ENCODE data around the gene MBP. TPM values are rescaled to one million over a fixed set of nuclear protein-coding genes. Genes with fewer than 3 reads are reported as not detected.

MBP gene
- total RNA-seq, 2 experiments from 2014 or later = 86.5 to 87.0 TPM

DNA sequence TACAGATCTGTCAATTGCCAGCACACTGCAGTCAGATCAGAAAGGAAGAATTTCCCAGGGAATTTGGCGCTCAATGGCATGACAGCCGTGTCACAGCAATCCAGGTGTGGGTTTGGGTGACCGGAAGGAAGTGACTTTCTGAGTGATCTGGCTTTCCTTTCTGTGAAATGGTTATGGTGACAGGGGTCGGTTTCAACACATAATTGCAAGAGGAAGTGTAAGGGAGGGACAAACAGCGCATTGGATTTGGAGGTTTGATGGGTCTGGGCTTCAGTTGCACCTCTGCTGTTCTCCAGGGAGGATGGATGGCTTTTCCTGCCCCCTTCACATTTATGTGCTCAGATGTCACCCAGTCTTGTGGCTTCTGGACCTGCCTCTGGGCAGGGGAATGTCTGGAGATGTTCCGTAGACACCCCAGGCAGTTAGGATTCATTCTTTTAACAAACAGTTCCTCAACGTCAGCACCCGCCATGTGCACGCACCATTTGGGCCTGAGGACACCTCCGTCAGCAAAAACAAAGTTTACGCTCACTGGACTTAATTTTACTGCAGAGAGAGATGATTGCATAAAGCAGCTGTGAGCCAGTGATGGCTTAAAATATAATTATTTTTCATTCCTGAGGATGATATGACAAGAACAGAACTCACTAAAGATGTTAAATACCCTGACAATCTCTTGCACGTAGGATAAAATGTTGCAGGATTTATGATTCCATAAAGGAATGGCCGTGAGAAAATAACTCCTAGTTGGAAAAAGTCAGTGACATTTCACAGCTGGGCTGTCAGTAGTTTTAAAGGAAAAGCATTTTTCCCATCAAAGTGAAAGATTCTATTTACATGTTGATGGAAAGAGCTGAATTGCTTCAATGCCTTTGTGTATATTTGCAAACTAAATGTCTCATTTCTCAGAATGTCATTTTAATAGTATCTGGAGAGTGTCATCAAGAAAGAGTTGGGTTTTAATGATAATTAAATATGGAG is 36.9 kb downstream of the MBP start:
- Mint-ChIP-seq H3K27ac (peak overlapping the region; percentile 77), H3K4me1 (ENCODE audit: low read depth) (peaks cover 84% of the 10 kb centered on the region), H3K27me3 (ENCODE audit: low read depth) (no peaks in the 10 kb centered on the region), H3K36me3 (ENCODE audit: low read depth) (peaks cover 77% of the 10 kb centered on the region), H3K4me3 (peak overlapping the region; percentile 19), H3K9me3 (ENCODE audit: insufficient read depth) (no peaks in the 10 kb centered on the region)
- DNase-seq (no peak), ATAC-seq (no peak)
- POLR2A ChIA-PET = interaction anchor here (0.7 kb wide), 1 partner anchor 33 kb away, joined by 3 read pairs; no protein-coding TSS in a partner anchor
- CTCF ChIA-PET = interaction anchor here (0.8 to 3.4 kb wide), 6 partner anchors 9 to 116 kb away, joined by 3 to 14 read pairs (median 6); no protein-coding TSS in a partner anchor

- Mint-ChIP-seq H3K36me3 (ENCODE audit: low read depth) (peaks cover 73% of the 10 kb centered on the region), H3K4me3 (no peak overlapping the region), H3K27ac (peak overlapping the region; percentile 43), H3K9me3 (ENCODE audit: insufficient read depth) (no peaks in the 10 kb centered on the region), H3K4me1 (ENCODE audit: low read depth) (peaks cover 71% of the 10 kb centered on the region), H3K27me3 (ENCODE audit: low read depth) (no peaks in the 10 kb centered on the region)
- ATAC-seq = no peak
- ChIA-PET POLR2A (interaction anchor here (1.3 kb wide), 1 partner anchor 9 kb away, joined by 11 read pairs; no protein-coding TSS in a partner anchor), CTCF (interaction anchor here (1.4 kb wide), 1 partner anchor 25 kb away, joined by 6 read pairs; no protein-coding TSS in a partner anchor)
- DNase-seq = no peak
Observed at GRCh38 chr18:77093586-77093985, 39.0 kb downstream of the MBP start.

DNA sequence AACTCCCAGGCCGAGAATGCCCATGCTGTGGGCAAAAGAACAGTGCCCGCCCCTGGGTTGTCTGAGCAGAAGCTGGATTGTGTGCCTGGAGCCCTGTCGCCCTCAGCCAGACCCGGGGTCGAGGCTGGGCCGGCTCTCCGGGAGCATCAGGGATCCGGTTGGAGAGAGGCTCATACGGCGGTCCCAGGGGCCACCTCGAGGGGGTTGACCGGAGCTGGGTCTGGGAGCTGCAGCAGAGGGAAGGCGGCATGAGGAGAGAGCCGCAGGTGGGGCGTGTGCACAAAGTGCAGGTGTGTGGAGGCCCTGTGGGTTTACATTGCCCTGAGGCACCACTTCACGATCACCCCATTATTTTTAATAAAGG is 39.5 kb downstream of the MBP start:
- Mint-ChIP-seq H3K4me3 (no peak overlapping the region), H3K27me3 (ENCODE audit: low read depth) (no peaks in the 10 kb centered on the region), H3K27ac (peak overlapping the region; percentile 26), H3K4me1 (ENCODE audit: low read depth) (peaks cover 66% of the 10 kb centered on the region), H3K36me3 (ENCODE audit: low read depth) (peaks cover 72% of the 10 kb centered on the region), H3K9me3 (ENCODE audit: insufficient read depth) (no peaks in the 10 kb centered on the region)
- DNase-seq (no peak), ATAC-seq (no peak)
- ChIA-PET POLR2A (interaction anchor here (1.3 kb wide), 1 partner anchor 8 kb away, joined by 11 read pairs; no protein-coding TSS in a partner anchor), CTCF (no interaction called here)

GRCh38 chr18:77092104-77093066 is 40.2 kb downstream of the MBP start:
- ChIA-PET CTCF (no interaction called here), POLR2A (interaction anchor here (1.3 kb wide), 1 partner anchor 8 kb away, joined by 11 read pairs; no protein-coding TSS in a partner anchor)
- ATAC-seq = no peak
- Mint-ChIP-seq H3K9me3 (ENCODE audit: insufficient read depth) (no peaks in the 10 kb centered on the region), H3K4me1 (ENCODE audit: low read depth) (peaks cover 59% of the 10 kb centered on the region), H3K36me3 (ENCODE audit: low read depth) (peaks cover 66% of the 10 kb centered on the region), H3K27ac (peak overlapping the region; percentile 68), H3K4me3 (peak overlapping the region; percentile 6), H3K27me3 (ENCODE audit: low read depth) (no peaks in the 10 kb centered on the region)
- DNase-seq = no peak

- peak overlapping the region; percentile 9 for H3K27ac Mint-ChIP-seq
- H3K36me3 Mint-ChIP-seq (ENCODE audit: low read depth) = peaks cover 68% of the 10 kb centered on the region
- no peaks in the 10 kb centered on the region for H3K9me3 Mint-ChIP-seq (ENCODE audit: insufficient read depth)
- ATAC-seq (no peak), DNase-seq (no peak)
- CTCF ChIA-PET = no interaction called here
- H3K4me1 Mint-ChIP-seq (ENCODE audit: low read depth) = peaks cover 54% of the 10 kb centered on the region
- H3K4me3 Mint-ChIP-seq = no peak overlapping the region
- no peaks in the 10 kb centered on the region for H3K27me3 Mint-ChIP-seq (ENCODE audit: low read depth)
- POLR2A ChIA-PET = no interaction called here
Observed at GRCh38 chr18:77091366-77091765, 41.2 kb downstream of the MBP start.

GRCh38 chr18:77090546-77091174 is 41.9 kb downstream of the MBP start:
- Mint-ChIP-seq H3K36me3 (ENCODE audit: low read depth) (peaks cover 67% of the 10 kb centered on the region), H3K27me3 (ENCODE audit: low read depth) (no peaks in the 10 kb centered on the region), H3K9me3 (ENCODE audit: insufficient read depth) (no peaks in the 10 kb centered on the region), H3K4me1 (ENCODE audit: low read depth) (peaks cover 54% of the 10 kb centered on the region), H3K4me3 (no peak overlapping the region), H3K27ac (peak overlapping the region; percentile 24)
- ATAC-seq (no peak), DNase-seq (no peak)
- ChIA-PET CTCF (no interaction called here), POLR2A (no interaction called here)

DNA sequence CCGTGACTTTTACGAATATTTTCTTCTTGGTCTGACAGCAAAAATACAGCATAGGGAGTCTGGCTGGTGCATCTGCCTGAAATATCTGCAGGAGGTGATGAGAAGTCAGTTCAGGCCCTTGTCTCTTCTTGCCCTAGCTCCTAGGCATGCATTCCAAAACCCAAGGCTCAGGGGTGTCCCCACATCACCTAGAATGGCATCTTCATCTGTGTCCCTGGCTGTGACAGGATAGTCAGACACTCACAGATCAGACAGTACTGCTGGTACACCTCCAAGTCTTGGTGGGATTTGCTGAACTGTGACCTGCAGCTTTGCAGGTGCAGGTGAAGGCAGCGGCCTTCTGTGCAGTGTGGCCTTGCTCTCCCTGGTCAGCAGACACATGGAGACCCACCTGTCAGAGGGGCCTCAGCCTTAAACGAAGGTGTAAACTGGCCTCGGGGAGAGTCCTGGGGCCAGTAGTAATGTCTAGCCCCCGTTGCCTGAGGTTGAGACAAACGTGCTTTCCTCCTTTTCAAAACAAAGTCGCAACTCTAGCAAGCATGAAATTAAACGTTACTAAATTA is 42.8 kb downstream of the MBP start:
- Mint-ChIP-seq H3K36me3 (ENCODE audit: low read depth) (peaks cover 63% of the 10 kb centered on the region), H3K27ac (peak overlapping the region; percentile 44), H3K4me3 (no peak overlapping the region), H3K4me1 (ENCODE audit: low read depth) (peaks cover 52% of the 10 kb centered on the region), H3K27me3 (ENCODE audit: low read depth) (no peaks in the 10 kb centered on the region), H3K9me3 (ENCODE audit: insufficient read depth) (no peaks in the 10 kb centered on the region)
- ChIA-PET CTCF (no interaction called here), POLR2A (no interaction called here)
- DNase-seq = no peak
- ATAC-seq = no peak

GRCh38 chr18:77088963-77089722 is 43.4 kb downstream of the MBP start:
- ChIA-PET CTCF (no interaction called here), POLR2A (no interaction called here)
- H3K9me3 Mint-ChIP-seq (ENCODE audit: insufficient read depth) = no peaks in the 10 kb centered on the region
- peaks cover 52% of the 10 kb centered on the region for H3K4me1 Mint-ChIP-seq (ENCODE audit: low read depth)
- no peak overlapping the region for H3K4me3 Mint-ChIP-seq
- H3K36me3 Mint-ChIP-seq (ENCODE audit: low read depth) = peaks cover 63% of the 10 kb centered on the region
- ATAC-seq (no peak), DNase-seq (no peak)
- H3K27me3 Mint-ChIP-seq (ENCODE audit: low read depth) = no peaks in the 10 kb centered on the region
- H3K27ac Mint-ChIP-seq = peak overlapping the region; percentile 74

DNA sequence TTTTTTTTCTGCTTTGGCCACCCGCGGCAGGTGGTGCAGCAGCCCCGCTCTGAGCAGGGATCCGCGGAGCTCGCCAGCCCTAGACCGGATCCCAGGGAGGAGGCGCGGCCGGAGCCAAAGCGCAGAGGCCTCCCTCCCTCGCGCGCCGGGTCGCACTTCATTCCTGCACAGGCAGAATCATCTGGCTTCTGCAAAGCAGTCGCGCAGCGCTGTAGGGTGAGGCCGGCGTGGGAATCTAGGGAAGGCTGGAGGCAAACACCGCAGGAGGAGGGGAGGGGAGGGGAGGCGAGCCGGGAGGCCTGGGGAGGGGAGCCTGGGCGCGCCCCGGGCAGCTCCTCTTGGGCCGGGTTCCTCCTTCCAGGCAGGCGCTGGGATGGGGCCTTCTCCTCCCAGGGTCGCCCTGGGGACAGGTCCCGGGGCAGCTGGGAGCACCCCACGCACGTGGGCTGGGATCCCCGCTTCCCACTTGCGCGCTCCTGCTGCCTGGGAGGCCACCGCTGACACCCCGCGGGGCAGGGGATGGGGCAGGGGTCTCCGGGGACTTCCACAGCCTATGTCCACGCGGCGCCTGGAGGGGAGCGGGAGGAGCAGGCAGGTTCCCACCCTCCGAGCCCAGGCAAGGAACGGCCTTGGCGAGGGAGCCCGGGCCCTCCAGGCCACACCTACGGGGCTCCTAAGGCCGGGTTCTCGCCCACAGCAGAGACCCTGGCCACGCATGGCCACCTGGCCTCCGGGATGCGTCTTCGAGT is 45.0 kb downstream of the MBP start:
- CTCF ChIA-PET = no interaction called here
- no peak overlapping the region for H3K4me3 Mint-ChIP-seq
- H3K27ac Mint-ChIP-seq = no peak overlapping the region
- ATAC-seq (no peak), DNase-seq (no peak)
- POLR2A ChIA-PET = no interaction called here
- H3K4me1 Mint-ChIP-seq (ENCODE audit: low read depth) = peaks cover 56% of the 10 kb centered on the region
- peaks cover 67% of the 10 kb centered on the region for H3K36me3 Mint-ChIP-seq (ENCODE audit: low read depth)
- no peaks in the 10 kb centered on the region for H3K27me3 Mint-ChIP-seq (ENCODE audit: low read depth)
- H3K9me3 Mint-ChIP-seq (ENCODE audit: insufficient read depth) = no peaks in the 10 kb centered on the region

DNA sequence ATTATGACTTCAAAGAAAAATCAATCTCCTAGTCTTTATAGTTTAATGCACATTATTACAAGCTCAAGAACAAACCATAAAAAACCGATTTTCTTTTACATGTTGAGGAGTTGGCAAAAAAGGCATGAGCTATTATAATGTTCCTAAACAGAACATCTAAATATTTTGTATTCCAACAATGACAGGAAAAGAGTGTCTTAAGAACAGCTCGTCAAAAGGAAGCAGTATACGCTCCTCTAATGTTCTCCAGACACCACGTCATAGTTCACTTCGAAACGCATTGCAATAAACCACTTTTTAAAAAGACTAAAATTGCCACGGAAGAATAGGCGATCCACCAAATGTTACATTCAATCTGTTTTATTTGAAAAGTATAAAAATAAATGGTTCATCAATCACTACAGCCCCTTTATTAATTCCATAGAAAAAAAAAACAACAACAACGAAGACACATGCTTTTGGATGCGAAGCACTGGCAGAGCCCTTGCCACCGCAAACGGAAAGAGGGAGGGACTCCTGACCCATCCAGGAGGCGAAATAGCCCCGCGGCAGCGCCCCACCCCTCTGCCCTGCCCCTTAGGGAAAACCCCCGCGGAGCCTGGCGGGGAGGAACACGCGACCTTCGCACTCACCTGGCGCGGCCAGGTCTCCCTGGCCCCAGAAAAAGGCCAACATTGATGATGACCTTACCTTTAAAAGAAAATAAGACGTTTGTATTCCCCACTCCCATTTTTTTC is 45.8 kb downstream of the MBP start:
- H3K36me3 Mint-ChIP-seq (ENCODE audit: low read depth) = peaks cover 65% of the 10 kb centered on the region
- no peak overlapping the region for H3K4me3 Mint-ChIP-seq
- H3K4me1 Mint-ChIP-seq (ENCODE audit: low read depth) = peaks cover 57% of the 10 kb centered on the region
- ChIA-PET POLR2A (no interaction called here), CTCF (interaction anchor here (1.0 to 1.4 kb wide), 2 partner anchors 10 to 18 kb away, joined by 3 to 4 read pairs; no protein-coding TSS in a partner anchor)
- DNase-seq = no peak
- H3K27ac Mint-ChIP-seq = peak overlapping the region; percentile 32
- H3K27me3 Mint-ChIP-seq (ENCODE audit: low read depth) = no peaks in the 10 kb centered on the region
- ATAC-seq = no peak
- H3K9me3 Mint-ChIP-seq (ENCODE audit: insufficient read depth) = no peaks in the 10 kb centered on the region
